Measurements from ENCODE around the gene FLRT1.

DNA sequence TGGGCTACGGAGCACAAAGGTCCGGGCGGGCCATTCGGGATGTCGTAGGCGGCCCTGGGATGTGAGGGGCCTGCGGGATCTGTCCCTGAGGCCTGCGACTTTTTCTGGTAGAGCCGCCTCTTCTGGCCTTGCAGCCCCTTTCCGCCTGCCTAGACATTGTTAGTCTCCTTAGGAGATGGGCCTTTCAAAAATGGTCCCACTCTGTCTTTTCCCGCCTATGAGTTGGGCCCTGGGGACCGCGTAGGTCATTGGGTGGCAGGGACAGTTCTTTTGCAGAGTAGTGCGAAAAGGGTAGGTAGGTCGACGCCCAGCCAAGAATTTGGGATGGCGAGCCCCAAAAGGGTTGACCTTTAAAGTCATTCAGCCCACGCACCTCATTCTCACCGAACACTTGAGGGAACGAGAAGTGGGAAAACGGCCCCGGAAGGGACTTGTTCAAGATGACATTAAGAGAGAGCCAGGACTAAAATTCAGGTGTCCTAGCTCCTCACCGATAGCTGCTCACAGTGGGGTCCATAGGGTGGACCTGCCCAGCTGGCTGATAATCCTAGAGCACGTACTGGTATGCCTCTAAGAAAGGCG is 48.7 kb upstream of the FLRT1 start:
- TF ChIP-seq, protein P1, sequence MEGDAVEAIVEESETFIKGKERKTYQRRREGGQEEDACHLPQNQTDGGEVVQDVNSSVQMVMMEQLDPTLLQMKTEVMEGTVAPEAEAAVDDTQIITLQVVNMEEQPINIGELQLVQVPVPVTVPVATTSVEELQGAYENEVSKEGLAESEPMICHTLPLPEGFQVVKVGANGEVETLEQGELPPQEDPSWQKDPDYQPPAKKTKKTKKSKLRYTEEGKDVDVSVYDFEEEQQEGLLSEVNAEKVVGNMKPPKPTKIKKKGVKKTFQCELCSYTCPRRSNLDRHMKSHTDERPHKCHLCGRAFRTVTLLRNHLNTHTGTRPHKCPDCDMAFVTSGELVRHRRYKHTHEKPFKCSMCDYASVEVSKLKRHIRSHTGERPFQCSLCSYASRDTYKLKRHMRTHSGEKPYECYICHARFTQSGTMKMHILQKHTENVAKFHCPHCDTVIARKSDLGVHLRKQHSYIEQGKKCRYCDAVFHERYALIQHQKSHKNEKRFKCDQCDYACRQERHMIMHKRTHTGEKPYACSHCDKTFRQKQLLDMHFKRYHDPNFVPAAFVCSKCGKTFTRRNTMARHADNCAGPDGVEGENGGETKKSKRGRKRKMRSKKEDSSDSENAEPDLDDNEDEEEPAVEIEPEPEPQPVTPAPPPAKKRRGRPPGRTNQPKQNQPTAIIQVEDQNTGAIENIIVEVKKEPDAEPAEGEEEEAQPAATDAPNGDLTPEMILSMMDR (IDR thresholded peaks at IDR 0.05) = no peak
- TF ChIP-seq ZFX (IDR thresholded peaks at IDR 0.05; ENCODE audit: borderline replicate concordance) = no peak

All from 22Rv1 (cell line).